GM19025 (cell line): ENCODE measurements around the gene CCNG1.

ENCODE experiments used
- ATAC-seq: cut with Tn5 transposase; IDR thresholded peaks from one replicate; pipeline ENCODE4 v1.9.1; 2021; ENCODE audit warnings: mild to moderate bottlenecking, low read depth, moderate library complexity; ENCODE audit not compliant: unreplicated experiment

CCNG1 gene

GRCh38 chr5:163478982-163479271 lies 41.5 kb downstream of the CCNG1 start:
- no peak for ATAC-seq

GRCh38 chr5:163489055-163489744 lies 51.8 kb downstream of the CCNG1 start:
- ATAC-seq: no peak

- no peak for ATAC-seq
Observed at GRCh38 chr5:163489745-163490075, 52.3 kb downstream of the CCNG1 start.
